Trophoblast cell (in vitro differentiated cells and primary cell): ENCODE results near the gene PER1.

ENCODE experiments used
- DNase-seq, 2 donors: peaks; one replicate each; pipeline ENCODE4 v3.0.0-alpha.2; 2016
- H2AFZ ChIP-seq: 2 replicates; pipeline ENCODE4 v1.6.1; 2013; ENCODE audit warnings: low read length, moderate library complexity, mild to moderate bottlenecking; ENCODE audit not compliant: insufficient read depth, poor library complexity
- H2AK5ac ChIP-seq: 2 replicates; pipeline ENCODE4 v1.6.1; 2013; ENCODE audit warnings: mild to moderate bottlenecking, low read length
- H2BK120ac ChIP-seq: 2 replicates; pipeline ENCODE4 v1.6.1; 2013; ENCODE audit warnings: low read length, mild to moderate bottlenecking, moderate library complexity; ENCODE audit not compliant: insufficient read depth, poor library complexity
- H2BK12ac ChIP-seq: 2 replicates; pipeline ENCODE4 v1.6.1; 2013; ENCODE audit warnings: mild to moderate bottlenecking, low read length, moderate library complexity
- H2BK5ac ChIP-seq: 2 replicates; pipeline ENCODE4 v1.6.1; 2013; ENCODE audit warnings: low read length, low read depth, moderate library complexity, mild to moderate bottlenecking; ENCODE audit not compliant: poor library complexity
- H3K14ac ChIP-seq: 2 replicates; pipeline ENCODE4 v1.6.1; 2013; ENCODE audit warnings: mild to moderate bottlenecking, low read length
- H3K18ac ChIP-seq: 2 replicates; pipeline ENCODE4 v1.6.1; 2013; ENCODE audit warnings: mild to moderate bottlenecking, low read length
- H3K23ac ChIP-seq: 2 replicates; pipeline ENCODE4 v1.6.1; 2013; ENCODE audit warnings: low read length
- H3K27ac ChIP-seq: 2 replicates; pipeline ENCODE4 v1.5.1; 2013; ENCODE audit warnings: low read depth, mild to moderate bottlenecking, inconsistent platforms, low read length, moderate library complexity
- H3K27me3 ChIP-seq: 2 replicates; pipeline ENCODE4 v1.6.1; 2013; ENCODE audit warnings: inconsistent platforms, mild to moderate bottlenecking, low read length, moderate library complexity; ENCODE audit not compliant: insufficient read depth
- H3K36me3 ChIP-seq, 2 experiments: 1 replicate in 1 of 2; 2 replicates in 1 of 2; pipeline ENCODE4 v1.6.1; 2013; ENCODE audit warnings: low read length in 2 of 2, mild to moderate bottlenecking in 2 of 2, moderate library complexity in 1 of 2; ENCODE audit not compliant: insufficient read depth in 2 of 2, control insufficient read depth in 1 of 2
- H3K4ac ChIP-seq: 2 replicates; pipeline ENCODE4 v1.6.1; 2013; ENCODE audit warnings: low read depth, mild to moderate bottlenecking, low read length, moderate library complexity
- H3K4me1 ChIP-seq, 2 experiments: 1 replicate in 1 of 2; 2 replicates in 1 of 2; pipeline ENCODE4 v1.6.1; 2013; ENCODE audit warnings: low read length in 2 of 2, mild to moderate bottlenecking in 2 of 2, moderate library complexity in 1 of 2; ENCODE audit not compliant: insufficient read depth in 2 of 2, control insufficient read depth in 1 of 2
- H3K4me2 ChIP-seq: 2 replicates; pipeline ENCODE4 v1.6.1; 2013; ENCODE audit warnings: inconsistent platforms, mild to moderate bottlenecking, low read length, moderate library complexity
- H3K4me3 ChIP-seq: 2 replicates; pipeline ENCODE4 v1.5.1; 2013; ENCODE audit warnings: mild to moderate bottlenecking, low read depth, low read length, inconsistent platforms
- H3K79me1 ChIP-seq: one replicate; pipeline ENCODE4 v1.6.1; 2013; ENCODE audit warnings: low read length
- H3K79me2 ChIP-seq: 2 replicates; pipeline ENCODE4 v1.6.1; 2013; ENCODE audit warnings: low read length, mild to moderate bottlenecking; ENCODE audit not compliant: control insufficient read depth, insufficient read depth, poor library complexity
- H3K9ac ChIP-seq: 2 replicates; pipeline ENCODE4 v1.6.1; 2013; ENCODE audit warnings: mild to moderate bottlenecking, low read length
- H3K9me3 ChIP-seq: 2 replicates; pipeline ENCODE4 v1.6.1; 2013; ENCODE audit warnings: low read depth, mild to moderate bottlenecking, control low read depth, inconsistent platforms, low read length; ENCODE audit not compliant: insufficient read depth
- H4K12ac ChIP-seq: 2 replicates; pipeline ENCODE4 v1.6.1; 2013; ENCODE audit warnings: low read depth, mild to moderate bottlenecking, low read length, moderate library complexity
- H4K8ac ChIP-seq: 2 replicates; pipeline ENCODE4 v1.6.1; 2013; ENCODE audit warnings: low read depth, mild to moderate bottlenecking, low read length, moderate library complexity
- H4K91ac ChIP-seq: one replicate; pipeline ENCODE4 v1.6.1; 2013; ENCODE audit warnings: low read depth, mild to moderate bottlenecking, low read length, moderate library complexity
- WGBS: extraction: QIAGEN DNeasy Blood & Tissue Kit; methylation state at CpG from one replicate; pipeline ENCODE4 v1.1.7; 2013; ENCODE audit warnings: missing lambda C conversion rate; ENCODE audit not compliant: insufficient read length, insufficient coverage; ENCODE audit errors: extremely low coverage; 5-methylcytosine and 5-hydroxymethylcytosine counted together

Gene PER1

DNA sequence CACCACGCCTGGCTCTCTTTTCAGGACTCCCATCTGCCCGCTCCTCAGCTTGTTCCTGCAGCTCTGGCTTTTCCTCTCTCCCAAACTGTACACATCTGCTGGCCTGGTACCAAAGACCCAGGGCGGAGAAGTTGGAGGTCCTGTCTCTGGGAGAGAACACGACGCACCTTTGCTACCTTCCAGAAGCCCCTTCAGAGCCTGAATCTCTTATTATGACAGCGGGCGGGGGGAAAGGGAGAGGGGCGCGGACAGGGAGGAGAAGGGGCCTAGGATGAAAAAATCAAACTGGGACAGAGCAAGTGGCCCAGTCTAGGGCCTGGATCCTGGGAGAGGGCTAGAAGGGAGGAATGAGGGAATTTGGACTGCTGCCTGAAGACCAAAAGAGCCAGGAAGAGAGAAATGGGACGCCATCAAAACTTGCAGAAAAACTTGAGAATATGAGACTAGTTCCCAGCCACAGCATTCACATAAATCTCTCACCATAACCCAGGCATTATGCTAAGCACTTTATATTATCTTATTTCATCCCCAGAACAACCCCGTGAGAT, 2.5 kb upstream of the PER1 start:
- peaks cover 13% of the 10 kb centered on the region for H3K79me1 ChIP-seq
- H3K4me3 ChIP-seq = peak overlapping the region; percentile 55
- H3K4ac ChIP-seq = no peak overlapping the region
- H2AFZ ChIP-seq = no peak overlapping the region
- peaks cover 22 to 32% of the 10 kb centered on the region in 2 experiments for H3K4me1 ChIP-seq
- peak overlapping the region; percentile 67 for H4K91ac ChIP-seq
- DNase-seq = no peak
- H3K14ac ChIP-seq = peak overlapping the region; percentile 14
- H3K23ac ChIP-seq = no peak overlapping the region
- no peak overlapping the region for H3K27ac ChIP-seq
- peak overlapping the region; percentile 59 for H2BK12ac ChIP-seq
- peak overlapping the region; percentile 8 for H2BK5ac ChIP-seq
- no peaks in the 10 kb centered on the region for H3K9me3 ChIP-seq
- no peak overlapping the region for H4K12ac ChIP-seq
- peak overlapping the region; percentile 64 for H4K8ac ChIP-seq
- H3K4me2 ChIP-seq = peak overlapping the region; percentile 73
- H2AK5ac ChIP-seq = no peak overlapping the region
- no peaks in the 10 kb centered on the region for H3K27me3 ChIP-seq
- peaks cover 10 to 14% of the 10 kb centered on the region in 2 experiments for H3K36me3 ChIP-seq
- peak overlapping the region; percentile 26 for H3K18ac ChIP-seq
- H3K9ac ChIP-seq = no peak overlapping the region
- no peak overlapping the region for H2BK120ac ChIP-seq
- WGBS = no CpG with 5 or more reads among the region's 11 CpGs
- H3K79me2 ChIP-seq = peaks cover 2% of the 10 kb centered on the region

DNA sequence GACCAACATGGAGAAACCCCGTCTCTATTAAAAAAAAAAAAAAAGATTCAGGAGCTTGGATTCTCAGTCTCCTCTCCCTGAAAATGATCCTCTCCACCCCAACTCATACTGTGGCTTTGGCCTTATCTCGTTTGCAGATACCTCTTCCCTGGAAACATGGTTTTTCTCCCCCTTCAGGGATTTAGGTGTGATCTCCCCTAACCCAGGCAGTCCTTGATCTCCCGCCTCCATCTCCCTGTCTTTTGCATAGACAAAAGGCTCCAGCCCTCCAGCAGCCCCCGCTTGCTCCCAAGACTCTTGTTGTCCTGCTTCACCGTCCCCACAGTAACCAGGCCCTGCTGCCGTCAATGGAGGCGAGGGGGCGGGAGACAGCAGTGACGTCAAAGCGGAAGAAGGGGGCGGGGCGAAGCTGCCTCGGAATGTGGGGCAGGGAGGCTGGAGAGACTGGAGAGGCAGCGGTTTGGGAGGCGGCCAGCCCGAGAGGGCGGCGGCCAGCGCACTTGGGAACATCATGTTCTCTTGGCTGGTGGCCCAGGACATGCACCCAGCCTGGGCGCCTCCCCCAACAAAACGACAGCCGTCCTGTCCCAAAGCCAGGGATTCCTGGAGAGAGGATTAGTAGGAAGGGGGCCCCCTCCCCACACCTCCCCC, 1.9 kb upstream of the PER1 start:
- Histone ChIP-seq H4K12ac (peak overlapping the region; percentile 39), H3K27ac (peak overlapping the region; percentile 35), H3K23ac (no peak overlapping the region), H2BK12ac (peak overlapping the region; percentile 59), H3K79me2 (peaks cover 2% of the 10 kb centered on the region), H3K79me1 (peaks cover 13% of the 10 kb centered on the region), H3K4me3 (peak overlapping the region; percentile 55), H3K27me3 (no peaks in the 10 kb centered on the region), H3K14ac (peak overlapping the region; percentile 49), H2BK120ac (peak overlapping the region; percentile 48), H3K4me1 (peaks cover 22 to 32% of the 10 kb centered on the region in 2 experiments), H4K91ac (peak overlapping the region; percentile 67), H3K4ac (peak overlapping the region; percentile 30), H3K9ac (peak overlapping the region; percentile 6), H2BK5ac (peak overlapping the region; percentile 8), H2AK5ac (peak overlapping the region; percentile 32), H3K18ac (peak overlapping the region; percentile 33), H4K8ac (peak overlapping the region; percentile 93), H3K4me2 (peak overlapping the region; percentile 73), H3K36me3 (peaks cover 10 to 15% of the 10 kb centered on the region in 2 experiments), H3K9me3 (no peaks in the 10 kb centered on the region), H2AFZ (peak overlapping the region; percentile 54)
- DNase-seq = peak; percentile 81 to 91
- no CpG with 5 or more reads among the region's 22 CpGs for WGBS

DNA sequence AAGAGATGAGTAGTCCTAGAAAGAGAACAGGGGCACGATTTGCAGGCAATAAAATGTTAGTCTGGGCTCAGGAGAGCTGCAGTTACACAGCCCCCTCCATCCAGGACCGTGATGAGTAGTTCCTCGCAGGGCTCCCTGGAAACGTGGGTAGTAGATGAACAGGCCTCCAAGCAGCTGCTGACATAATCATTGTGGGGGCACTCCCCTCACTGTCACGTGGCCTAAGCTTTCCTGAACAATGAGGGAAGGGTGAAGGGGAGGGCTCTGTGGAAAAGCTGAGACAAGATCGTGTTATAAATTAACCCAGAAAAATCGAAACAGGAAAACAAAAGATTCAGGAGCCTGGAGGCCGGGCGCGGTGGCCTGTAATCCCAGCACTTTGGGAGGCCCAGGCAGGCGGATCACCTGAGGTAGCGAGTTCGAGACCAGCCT, 1.3 kb upstream of the PER1 start:
- no peak overlapping the region for H3K23ac ChIP-seq
- no peak overlapping the region for H3K9ac ChIP-seq
- H3K79me1 ChIP-seq = peaks cover 13% of the 10 kb centered on the region
- H3K79me2 ChIP-seq = peaks cover 2% of the 10 kb centered on the region
- DNase-seq = peak in 1 of 2 donors; percentile 49
- no peak overlapping the region for H3K4ac ChIP-seq
- H3K14ac ChIP-seq = no peak overlapping the region
- no peaks in the 10 kb centered on the region for H3K9me3 ChIP-seq
- H2BK5ac ChIP-seq = no peak overlapping the region
- H3K18ac ChIP-seq = no peak overlapping the region
- H3K27me3 ChIP-seq = no peaks in the 10 kb centered on the region
- no peak overlapping the region for H2BK120ac ChIP-seq
- H2AK5ac ChIP-seq = no peak overlapping the region
- no peak overlapping the region for H4K12ac ChIP-seq
- no peak overlapping the region for H4K8ac ChIP-seq
- H3K4me2 ChIP-seq = no peak overlapping the region
- no peak overlapping the region for H2BK12ac ChIP-seq
- H2AFZ ChIP-seq = no peak overlapping the region
- peaks cover 13 to 17% of the 10 kb centered on the region in 2 experiments for H3K36me3 ChIP-seq
- H3K4me1 ChIP-seq = peaks cover 22 to 32% of the 10 kb centered on the region in 2 experiments
- no peak overlapping the region for H3K27ac ChIP-seq
- WGBS = no CpG with 5 or more reads among the region's 13 CpGs
- H3K4me3 ChIP-seq = no peak overlapping the region
- H4K91ac ChIP-seq = no peak overlapping the region

DNA sequence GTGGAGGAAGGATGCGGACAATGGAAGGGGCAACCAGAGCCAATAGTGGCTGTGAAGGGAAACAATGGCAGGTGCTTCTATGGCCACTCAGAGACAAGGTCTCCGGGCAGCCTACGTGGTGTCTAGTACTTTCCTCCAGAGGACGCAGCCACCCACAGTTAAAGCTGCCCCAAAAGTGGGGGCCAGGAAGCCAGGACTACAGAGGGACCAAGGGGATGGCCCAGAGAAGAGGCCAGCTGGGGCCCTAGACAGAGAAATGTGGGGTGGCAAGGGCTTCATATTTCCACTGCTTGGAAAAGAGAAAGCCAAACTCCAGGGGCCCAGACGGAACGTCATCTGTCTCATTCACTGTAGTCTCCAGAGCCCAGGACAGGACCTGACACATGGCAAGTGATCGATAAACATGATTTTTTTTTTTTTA, 837 bp upstream of the PER1 start:
- no CpG with 5 or more reads among the region's 7 CpGs for WGBS
- Histone ChIP-seq H3K79me2 (peaks cover 2% of the 10 kb centered on the region), H4K12ac (no peak overlapping the region), H2BK12ac (no peak overlapping the region), H2AK5ac (no peak overlapping the region), H3K4me2 (no peak overlapping the region), H4K8ac (no peak overlapping the region), H2BK5ac (no peak overlapping the region), H3K4me3 (no peak overlapping the region), H3K36me3 (peaks cover 18 to 20% of the 10 kb centered on the region in 2 experiments), H3K4me1 (peaks cover 22 to 32% of the 10 kb centered on the region in 2 experiments), H3K27me3 (no peaks in the 10 kb centered on the region), H3K4ac (no peak overlapping the region), H3K79me1 (peaks cover 13% of the 10 kb centered on the region), H2BK120ac (no peak overlapping the region), H3K27ac (no peak overlapping the region), H3K14ac (no peak overlapping the region), H2AFZ (no peak overlapping the region), H4K91ac (no peak overlapping the region), H3K9me3 (no peaks in the 10 kb centered on the region), H3K23ac (no peak overlapping the region), H3K9ac (no peak overlapping the region), H3K18ac (no peak overlapping the region)
- no peak for DNase-seq
